Stimulated activated CD8-positive, alpha-beta memory T cell treated with anti-CD3 and anti-CD28 coated beads, Interleukin-15, amount 100 ng/mL, for 24 hours (primary cell): ENCODE results near the gene BRWD1.
"Not testable (repeated sequence)": the region's sequence is repeated elsewhere in the genome, so short reads cannot be mapped to it uniquely, and the experiment has no call there.

Experiments used
- DNase-seq: peaks from one replicate; pipeline ENCODE4 v3.0.0-alpha.2; 2020; ENCODE audit warnings: low read depth

Gene BRWD1

GRCh38 chr21:39281853-39282252 is 31.6 kb downstream of the BRWD1 start:
- no peak for DNase-seq

DNA sequence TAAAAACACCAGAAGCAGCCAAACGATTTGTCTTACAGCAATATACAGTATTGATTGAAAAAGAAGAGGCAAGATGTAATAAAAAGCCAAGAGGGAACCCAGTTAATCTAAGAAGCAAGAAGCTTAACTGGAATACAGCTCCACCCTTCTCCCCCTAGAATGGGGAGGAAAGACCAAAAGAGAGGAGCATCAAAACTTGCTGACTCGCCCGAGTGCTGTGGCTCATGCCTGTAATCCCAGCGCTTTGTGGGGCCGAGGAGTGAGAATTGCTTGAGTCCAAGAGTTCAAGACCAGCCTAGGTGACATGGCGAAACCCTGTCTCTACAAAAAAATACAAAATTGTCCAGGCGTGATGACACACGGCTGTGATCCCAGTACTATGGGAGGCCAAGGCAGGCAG is 32.2 kb downstream of the BRWD1 start:
- no peak for DNase-seq

- no peak for DNase-seq
Observed at GRCh38 chr21:39269620-39270019, 43.8 kb downstream of the BRWD1 start.

GRCh38 chr21:39265603-39266002 is 47.8 kb downstream of the BRWD1 start:
- DNase-seq = no peak

DNA sequence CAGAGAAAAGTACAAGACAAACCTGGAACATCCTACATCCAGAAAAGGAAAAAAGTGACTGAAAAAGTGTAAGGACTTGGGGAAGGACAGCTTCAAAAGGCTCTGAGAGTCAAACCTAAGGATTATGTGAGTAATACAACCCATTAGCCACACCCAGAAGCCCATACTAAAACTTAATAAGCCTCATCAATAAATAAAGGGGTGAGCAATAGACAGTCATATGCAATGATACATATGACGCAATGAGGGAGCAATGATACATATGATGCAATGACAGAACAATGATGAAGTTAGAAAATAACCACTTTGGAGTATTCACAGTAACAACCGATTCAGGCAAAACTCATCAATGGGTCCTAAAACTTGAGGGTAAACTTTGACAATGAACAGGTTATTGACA is 50.1 kb downstream of the BRWD1 start:
- DNase-seq = no peak

DNA sequence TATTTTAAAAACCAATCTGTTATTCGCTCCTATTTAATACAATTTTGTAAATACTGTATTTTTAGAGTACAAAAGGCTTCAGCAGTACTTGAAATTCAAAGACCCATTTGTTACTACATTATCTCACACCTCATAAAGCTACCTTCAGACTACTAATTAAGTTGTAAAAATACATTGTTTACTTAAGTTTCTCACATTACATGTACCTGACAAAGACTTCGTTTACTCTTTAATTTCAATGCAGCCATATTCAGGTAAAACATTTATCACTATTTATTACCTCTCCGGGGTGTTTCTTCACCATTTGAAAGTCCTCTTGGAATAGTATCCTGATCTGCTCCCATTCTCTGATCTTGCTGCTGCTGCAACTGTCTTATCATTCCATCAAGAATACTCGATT is 55.2 kb downstream of the BRWD1 start:
- DNase-seq = no peak

DNA sequence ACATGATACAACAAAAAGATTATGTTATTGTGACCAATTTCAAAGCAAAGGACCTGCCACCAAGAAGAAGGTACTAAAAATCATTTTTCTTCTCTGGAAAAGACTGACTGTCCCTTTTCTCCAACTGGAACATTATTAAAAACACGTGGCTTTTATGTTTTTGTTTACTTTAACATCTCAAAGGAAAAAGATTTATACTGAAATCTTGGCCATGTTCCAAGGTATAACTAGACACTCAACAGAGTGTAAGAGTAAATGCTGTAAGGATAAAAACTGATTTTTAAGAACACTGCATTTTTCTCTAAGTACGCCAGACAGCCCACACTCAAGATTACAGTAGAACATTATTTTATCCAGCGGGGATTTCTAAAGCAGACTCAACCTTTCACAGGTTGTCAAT is 62.1 kb downstream of the BRWD1 start:
- no peak for DNase-seq

DNA sequence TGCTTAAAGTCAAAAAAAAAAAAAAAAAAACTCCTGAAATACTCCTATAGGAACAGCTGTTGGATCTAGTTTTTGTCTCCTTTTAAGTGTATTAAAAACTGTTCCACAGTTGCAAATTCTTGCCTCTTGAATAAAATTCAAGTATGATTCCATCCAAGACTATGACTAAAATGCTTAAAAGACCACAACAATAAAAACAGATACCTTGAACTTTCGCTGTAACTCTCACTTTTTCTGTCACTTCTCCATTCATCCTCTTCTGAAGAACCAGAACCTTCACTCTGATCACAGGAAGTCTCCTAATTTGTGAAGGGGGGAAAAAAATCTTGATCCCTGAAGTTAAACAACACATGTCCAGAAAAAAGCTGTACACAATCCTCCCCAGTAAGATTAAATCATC is 75.2 kb downstream of the BRWD1 start:
- no peak for DNase-seq

- DNase-seq = no peak
Observed at GRCh38 chr21:39232861-39233291, 80.6 kb downstream of the BRWD1 start.

DNA sequence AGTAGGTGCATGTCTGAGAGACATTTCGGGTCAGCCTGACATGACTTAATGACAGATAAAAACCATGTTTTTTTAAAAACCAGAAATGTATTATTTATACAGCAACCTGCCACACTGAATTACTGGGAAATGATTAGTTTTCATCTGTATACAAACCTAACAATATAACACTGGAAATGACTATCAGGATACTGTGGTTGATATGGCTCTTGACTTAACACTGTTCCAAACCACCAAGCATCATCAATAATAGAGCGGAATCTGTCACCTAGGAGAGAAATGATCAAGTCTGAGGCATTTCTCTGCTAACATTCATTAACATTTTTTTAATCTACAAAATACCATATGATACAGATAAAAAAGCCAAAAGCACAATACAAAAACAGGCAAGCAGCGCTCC is 88.5 kb downstream of the BRWD1 start:
- no peak for DNase-seq

GRCh38 chr21:39221997-39222486 is 91.4 kb downstream of the BRWD1 start:
- no peak for DNase-seq

- DNase-seq = no peak
Observed at GRCh38 chr21:39221282-39221996, 92.0 kb downstream of the BRWD1 start.

DNA sequence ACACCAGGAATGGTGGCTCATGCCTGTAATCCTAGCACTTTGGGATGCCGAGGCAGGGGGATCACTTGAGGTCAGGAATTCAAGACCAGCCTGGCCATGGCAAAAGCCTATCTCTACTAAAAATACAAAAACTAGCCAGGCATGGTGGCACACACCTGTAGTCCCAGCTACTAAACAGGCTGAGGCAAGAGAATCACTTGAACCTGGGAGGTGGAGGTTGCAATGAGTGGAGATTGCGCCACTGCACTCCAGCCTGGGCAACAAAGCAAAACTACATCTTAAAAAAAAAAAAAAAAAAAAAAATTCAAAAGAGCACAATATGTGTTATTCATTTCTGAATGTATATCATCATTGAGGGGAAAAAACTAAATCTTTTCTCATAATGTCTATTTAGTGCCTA is 92.6 kb downstream of the BRWD1 start:
- DNase-seq = not testable (repeated sequence)

- no peak for DNase-seq
Observed at GRCh38 chr21:39220150-39220549, 93.3 kb downstream of the BRWD1 start.

- no peak for DNase-seq
Observed at GRCh38 chr21:39218082-39218409, 95.4 kb downstream of the BRWD1 start.

DNA sequence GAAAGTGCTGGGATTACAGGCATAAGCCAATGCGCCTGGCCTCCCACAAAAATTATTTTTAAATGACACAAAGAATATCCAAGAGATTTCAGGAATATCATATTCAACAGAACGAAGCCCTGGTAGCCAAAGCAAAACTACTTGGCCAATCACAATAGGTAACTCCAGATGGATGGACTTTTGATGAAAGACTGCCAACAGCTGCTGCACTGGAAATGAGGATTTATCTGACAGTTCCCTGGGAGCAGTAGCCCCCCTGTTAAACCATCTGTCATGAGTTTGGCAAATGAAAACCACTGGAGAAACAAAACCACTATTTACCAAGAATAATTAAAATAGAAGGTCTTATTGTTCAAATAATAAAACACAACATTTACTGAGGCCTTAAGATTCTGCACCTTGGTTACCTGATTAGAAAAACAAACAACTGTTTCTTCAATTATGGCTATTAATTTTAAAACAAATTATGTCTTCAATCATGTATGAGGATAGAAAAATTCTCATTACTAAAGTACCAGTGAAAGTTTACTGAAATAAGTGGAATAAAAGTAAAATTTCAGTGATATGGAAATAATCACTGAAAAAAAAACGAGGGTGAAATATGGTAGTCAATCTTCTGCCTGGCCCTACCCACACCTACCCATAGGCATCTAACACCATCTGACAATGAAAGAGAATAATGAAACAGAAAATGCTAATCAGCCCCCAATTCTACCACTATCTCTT is 95.9 kb downstream of the BRWD1 start:
- no peak for DNase-seq

GRCh38 chr21:39216290-39216689 is 97.1 kb downstream of the BRWD1 start:
- no peak for DNase-seq

DNA sequence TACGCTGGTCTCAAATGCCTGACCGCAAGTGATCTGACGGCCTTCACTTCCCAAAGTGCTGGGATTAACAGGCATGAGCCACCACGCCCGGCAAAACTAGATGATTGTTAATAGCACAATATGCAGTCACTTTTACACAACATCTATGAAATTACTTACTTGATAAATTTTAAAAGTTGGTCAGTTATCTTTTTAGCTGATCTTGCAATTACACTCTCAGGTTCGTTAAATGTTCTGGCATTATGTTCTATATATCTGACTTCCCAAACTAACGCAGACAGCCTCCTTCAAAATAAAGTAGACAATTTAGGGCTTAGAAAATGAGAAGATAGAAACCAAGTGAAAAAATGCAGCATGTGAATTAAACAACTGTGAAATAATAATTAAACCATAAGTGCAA is 98.4 kb downstream of the BRWD1 start:
- DNase-seq = no peak

DNA sequence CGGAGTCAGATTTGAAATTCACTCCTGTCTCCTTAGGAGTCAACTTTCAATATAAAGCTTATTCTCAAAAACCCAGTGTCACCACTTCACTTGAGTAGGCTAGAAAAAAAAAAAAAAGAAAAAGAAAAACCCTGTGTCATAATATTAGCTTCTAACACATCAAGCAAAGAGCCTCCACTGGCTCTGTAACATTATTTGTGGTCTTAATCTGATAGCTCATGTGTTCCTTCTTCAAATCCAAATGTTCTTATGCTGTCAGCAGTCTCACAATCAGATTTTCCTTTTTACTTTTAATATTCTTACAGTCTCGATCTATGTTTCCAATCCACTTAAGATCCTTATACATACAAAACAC is 104.1 kb downstream of the BRWD1 start:
- no peak for DNase-seq

DNA sequence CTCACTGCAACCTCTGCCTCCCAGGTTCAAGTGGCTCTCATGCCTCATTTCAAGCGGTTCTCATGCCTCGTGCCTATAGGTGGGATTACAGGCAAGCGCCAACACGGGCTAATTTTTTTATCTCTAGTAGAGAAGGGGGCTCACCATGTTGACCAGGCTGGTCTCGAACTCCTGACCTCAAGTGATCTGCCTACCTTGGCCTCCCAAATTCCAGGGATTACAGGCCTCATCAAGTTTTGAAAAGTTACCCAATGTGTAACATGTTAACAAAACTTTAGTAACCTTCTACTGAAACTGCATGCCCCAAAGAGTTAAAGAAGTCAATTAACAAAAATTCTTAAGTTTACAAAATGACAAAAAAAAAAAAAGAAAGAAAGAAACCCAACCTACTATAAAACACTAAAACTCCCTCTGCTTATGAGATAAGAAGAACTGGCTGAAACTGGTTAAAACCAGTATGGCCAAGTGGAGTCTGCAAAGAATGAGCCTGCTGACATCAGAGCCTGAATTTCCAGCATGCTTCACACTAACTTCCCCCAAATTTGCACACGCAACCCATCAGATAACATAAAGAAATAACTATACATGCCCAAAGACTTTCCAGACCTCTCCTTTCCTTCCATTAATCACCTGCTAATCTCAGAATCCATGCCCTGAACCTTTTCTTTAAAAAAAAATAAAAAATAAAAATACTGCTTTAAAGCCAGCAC is 104.7 kb downstream of the BRWD1 start:
- DNase-seq = no peak

DNA sequence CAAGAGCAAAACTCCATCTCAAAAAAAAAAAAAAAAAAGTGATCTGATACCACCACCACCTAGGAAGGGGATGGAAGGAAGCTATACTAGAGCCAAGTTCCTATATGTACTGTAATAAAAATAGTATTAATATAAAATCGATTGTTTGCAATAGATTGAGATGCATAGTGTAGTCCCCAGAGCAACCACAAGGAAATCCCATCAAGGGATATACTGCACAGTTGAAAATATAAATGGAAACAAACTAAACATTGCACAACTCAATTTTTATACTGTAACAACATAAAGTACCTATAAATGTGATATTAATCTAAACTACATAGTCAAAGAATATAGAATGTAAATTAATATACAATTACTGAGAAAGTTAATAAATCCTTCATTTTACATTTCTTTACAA is 109.3 kb downstream of the BRWD1 start:
- no peak for DNase-seq

GRCh38 chr21:39198800-39199199 is 114.6 kb downstream of the BRWD1 start:
- DNase-seq = no peak
